ENCODE measurements around the gene TP53I13.

The TP53I13 gene

DNA sequence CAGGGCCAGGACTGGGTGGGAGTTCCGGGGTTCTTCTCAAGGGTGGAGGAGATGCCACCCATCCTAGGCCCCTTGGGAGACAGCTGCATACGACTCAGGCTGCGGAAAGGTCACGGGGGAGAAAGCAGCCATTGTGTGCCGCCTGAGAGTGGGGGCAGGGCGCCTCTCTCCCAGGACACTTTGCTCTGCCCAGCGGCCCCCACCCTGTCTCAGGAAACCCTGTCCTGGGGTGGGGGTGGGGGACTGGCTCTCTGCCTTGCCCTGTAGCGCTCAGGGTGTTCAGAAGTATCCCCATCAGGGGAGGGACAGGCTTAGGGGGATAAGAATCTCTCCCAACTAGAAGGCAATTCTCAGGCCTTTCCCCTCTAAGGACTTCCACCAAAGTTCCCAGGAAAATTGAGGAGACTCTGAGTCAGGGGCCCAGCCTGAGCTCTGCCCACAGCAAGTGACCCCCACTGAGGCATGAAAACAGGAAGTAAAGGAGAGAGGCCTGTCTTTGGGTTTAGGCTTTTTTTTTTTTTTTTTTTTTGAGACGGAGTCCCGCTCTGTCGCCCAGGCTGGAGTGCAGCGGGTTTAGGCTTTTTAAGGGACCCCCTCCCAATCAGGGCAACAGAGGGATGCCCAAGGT is 16.1 kb downstream of the TP53I13 start:
- TF ChIP-seq, protein P1, sequence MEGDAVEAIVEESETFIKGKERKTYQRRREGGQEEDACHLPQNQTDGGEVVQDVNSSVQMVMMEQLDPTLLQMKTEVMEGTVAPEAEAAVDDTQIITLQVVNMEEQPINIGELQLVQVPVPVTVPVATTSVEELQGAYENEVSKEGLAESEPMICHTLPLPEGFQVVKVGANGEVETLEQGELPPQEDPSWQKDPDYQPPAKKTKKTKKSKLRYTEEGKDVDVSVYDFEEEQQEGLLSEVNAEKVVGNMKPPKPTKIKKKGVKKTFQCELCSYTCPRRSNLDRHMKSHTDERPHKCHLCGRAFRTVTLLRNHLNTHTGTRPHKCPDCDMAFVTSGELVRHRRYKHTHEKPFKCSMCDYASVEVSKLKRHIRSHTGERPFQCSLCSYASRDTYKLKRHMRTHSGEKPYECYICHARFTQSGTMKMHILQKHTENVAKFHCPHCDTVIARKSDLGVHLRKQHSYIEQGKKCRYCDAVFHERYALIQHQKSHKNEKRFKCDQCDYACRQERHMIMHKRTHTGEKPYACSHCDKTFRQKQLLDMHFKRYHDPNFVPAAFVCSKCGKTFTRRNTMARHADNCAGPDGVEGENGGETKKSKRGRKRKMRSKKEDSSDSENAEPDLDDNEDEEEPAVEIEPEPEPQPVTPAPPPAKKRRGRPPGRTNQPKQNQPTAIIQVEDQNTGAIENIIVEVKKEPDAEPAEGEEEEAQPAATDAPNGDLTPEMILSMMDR (conservative IDR thresholded peaks at IDR 0.05): no peak
- no peak for TF ChIP-seq ZFX (IDR thresholded peaks at IDR 0.05)
- no peak overlapping the region for H3K27ac ChIP-seq

DNA sequence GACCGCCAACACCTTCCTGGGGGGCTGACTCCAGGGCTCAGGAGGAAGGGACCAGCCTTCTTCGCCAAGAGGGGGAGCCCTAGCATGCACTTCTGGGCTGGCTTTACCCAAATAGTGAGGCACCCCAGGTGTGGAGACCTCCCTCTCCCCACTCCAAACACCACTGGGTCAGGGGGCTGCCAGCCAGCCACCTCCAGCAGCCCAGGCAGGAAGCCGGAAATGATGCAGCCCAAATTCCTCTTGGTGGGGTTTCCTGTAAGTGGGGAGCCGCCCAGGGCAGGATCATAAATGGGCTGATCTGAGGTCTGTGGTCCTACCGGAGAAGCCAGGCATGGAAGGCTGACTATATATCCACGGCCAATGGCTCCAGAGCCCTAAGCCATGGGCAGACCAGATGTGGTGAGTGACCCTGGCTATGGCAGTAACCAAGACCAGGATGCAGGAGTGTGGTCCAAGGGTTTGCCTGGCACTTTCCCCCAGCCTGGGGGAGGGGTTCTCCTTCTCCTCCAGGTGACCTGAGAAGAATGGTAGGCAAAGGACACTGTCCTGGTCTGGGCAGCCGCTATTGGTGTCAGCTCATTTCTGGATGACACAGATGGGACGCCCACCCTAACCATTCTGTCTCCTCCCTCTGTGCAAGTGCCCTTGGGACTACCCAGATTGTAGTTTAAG is 16.7 kb downstream of the TP53I13 start:
- no peak for TF ChIP-seq ZFX (IDR thresholded peaks at IDR 0.05)
- TF ChIP-seq, protein P1 (conservative IDR thresholded peaks at IDR 0.05): peak; percentile 21
- H3K27ac ChIP-seq: no peak overlapping the region

DNA sequence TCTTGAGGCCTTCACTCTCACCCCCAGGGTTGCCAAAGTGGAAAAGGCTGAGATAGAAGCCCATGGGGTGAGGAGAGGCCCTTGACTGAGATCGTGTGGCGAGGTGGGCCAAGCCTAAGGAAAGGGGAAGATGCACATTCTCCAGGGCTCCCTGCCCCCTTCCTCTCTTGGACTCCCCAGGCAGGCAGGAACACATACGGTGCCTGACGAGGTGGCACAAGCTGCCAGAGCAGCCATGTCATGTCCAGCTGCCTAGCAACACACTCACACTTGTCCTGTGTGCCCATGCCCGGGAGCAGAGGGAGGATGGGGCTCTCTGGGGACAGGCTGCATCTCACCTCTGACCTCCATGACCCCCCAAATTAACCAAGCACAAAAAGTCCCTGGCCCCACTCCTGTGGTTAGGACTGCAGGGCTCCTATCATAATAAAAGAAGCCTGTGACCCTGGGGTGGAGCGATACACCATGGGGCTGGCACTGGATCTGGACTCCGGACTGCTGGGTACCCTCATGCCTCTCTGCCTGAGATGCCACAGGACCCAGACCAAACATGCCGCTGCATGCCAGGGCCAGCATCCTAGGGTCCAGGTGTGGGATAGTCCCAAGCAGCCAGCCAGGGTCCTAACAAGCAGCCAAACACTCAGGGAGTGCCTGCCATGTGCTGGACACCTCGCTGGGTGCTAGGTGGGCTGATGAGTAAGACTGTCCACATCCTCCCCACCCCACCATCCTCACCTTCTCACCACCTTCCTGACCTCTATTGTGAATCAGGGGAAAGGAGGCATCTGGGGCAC is 18.4 kb downstream of the TP53I13 start:
- no peak for TF ChIP-seq ZFX (IDR thresholded peaks at IDR 0.05)
- TF ChIP-seq, protein P1 (conservative IDR thresholded peaks at IDR 0.05): no peak
- H3K27ac ChIP-seq: no peak overlapping the region; the same call in 1 of the 2 replicates

DNA sequence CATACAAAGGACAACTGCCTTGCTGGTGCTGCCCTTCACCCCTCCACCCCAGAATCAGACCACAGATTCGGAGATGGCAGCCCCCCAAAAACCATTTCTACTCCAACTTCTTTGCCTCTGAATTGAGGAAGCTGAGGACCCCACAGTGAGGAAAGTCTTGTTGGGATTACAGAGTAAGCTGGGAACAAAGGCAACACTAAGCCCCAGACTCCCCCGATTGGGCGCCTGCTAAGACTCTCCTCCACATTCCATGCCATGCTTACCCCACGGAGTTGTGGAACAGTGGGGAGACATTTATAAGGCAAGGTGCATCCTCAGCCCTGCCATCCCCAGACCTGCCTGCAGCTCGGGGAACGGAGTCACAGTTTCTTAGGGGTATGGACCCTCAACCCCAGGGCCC is 19.1 kb downstream of the TP53I13 start:
- no peak for TF ChIP-seq ZFX (IDR thresholded peaks at IDR 0.05)
- peak overlapping the region; percentile 89; the same call in 1 of the 2 replicates for H3K27ac ChIP-seq

DNA sequence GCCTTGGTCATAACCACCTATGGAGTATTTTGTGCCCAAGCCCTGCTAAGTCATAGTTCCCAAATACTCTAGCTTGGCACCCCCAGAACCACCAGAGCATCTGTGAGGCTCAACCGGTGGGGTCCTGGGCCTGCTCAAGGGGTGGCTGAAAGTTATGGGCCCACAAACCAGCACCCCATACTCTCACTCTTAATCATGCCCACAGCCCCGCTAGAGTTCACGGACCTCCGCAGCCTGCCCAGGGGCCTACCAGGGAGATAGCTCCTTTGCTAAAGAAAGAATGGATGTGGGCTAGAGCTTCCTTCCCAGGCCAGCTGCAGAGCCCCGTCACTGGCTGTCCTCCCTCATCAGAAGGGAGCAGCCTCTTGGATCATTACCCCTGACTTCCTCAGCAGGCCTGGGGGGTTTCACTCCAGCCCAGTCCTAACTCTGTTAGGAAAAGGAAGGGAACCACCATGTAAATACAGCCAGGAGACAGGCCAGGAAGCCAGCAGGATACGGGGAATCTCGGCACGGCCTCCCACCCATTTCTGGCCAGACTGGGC is 19.6 kb downstream of the TP53I13 start:
- TF ChIP-seq ZFX (IDR thresholded peaks at IDR 0.05): no peak
- TF ChIP-seq, protein P1 (conservative IDR thresholded peaks at IDR 0.05): no peak
- H3K27ac ChIP-seq: peak overlapping the region; percentile 89

DNA sequence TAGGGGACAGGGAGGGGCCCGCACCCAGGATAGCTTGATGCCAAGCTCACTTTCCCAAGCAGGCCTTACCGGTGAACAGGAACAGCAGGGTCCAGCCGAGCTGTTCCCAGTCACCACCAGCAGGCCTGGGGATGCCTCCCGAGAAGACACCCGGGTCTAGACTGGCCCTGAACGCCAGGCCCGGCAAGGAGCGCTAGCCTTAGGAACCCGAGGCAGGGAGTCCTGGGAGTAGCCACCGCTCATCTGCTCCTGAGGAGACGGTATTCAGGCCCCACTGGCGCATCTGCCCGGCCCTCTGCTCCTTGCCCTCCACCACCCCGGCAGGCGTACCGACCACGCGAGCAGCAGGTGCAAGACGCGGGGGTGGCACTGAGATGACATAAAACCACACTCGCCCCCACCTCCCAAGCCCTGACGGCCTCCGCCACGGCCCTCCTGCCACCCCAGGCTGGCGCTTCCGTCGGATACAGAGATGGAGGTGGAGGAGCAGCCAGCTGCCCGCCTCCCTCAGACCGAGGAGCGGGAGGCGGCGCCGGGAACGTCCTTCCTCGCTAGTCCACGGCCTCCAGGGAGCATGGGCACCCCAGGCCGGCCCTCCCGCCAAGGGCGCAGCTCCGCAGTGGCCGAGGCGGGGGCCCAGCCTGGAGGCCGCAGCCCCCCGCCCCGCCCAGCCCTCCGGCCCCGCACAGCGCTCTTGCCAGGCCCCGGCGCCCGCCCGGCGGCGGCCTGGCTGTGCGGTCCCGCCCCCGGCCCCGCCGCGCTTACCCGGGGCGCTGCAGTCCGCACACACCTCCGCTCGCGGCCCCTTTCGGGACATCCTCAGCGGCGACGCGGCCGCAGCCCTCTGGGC is 20.3 kb downstream of the TP53I13 start:
- TF ChIP-seq ZFX (IDR thresholded peaks at IDR 0.05): peak; percentile 81
- TF ChIP-seq, protein P1 (conservative IDR thresholded peaks at IDR 0.05): no peak
- H3K27ac ChIP-seq: peak overlapping the region; percentile 89

Measured in C4-2B (cell line).